Uterus (tissue), 4 donors: ENCODE measurements around the gene GDNF. TPM values are rescaled to one million over a fixed set of nuclear protein-coding genes. Genes with fewer than 3 reads are reported as not detected.

Experiments
- DNase-seq, 2 donors: peaks; one replicate each; pipeline ENCODE4 v3.0.0-alpha.2; 2019 to 2020
- H3K27ac ChIP-seq, 2 donors: fragments of 200-600 bp; sonication (generic); 1 replicate in 1 of 2; 2 replicates in 1 of 2; pipeline ENCODE4 v1.5.1; 2016 to 2018
- H3K27me3 ChIP-seq, 2 donors: fragments of 200-600 bp; sonication (generic); one replicate each; pipeline ENCODE4 v1.5.1; 2018 to 2019; ENCODE audit warnings: control low read depth in 1 of 2
- H3K36me3 ChIP-seq, 2 donors: fragments of 200-600 bp; sonication (generic); one replicate each; pipeline ENCODE4 v1.5.1; 2019; ENCODE audit warnings: control low read depth in 1 of 2
- H3K4me1 ChIP-seq, 2 donors: fragments of 200-600 bp; sonication (generic); one replicate each; pipeline ENCODE4 v1.5.1; 2018 to 2019; ENCODE audit warnings: control low read depth in 1 of 2
- H3K4me3 ChIP-seq, 2 donors: fragments of 200-600 bp; sonication (generic); 1 replicate in 1 of 2; 2 replicates in 1 of 2; pipeline ENCODE4 v1.5.1; 2018 to 2019; ENCODE audit warnings: mild to moderate bottlenecking in 1 of 2
- H3K9me3 ChIP-seq, 2 donors: fragments of 200-600 bp; sonication (generic); one replicate each; pipeline ENCODE4 v1.5.1; 2019; ENCODE audit warnings: control low read depth in 1 of 2
- CTCF ChIP-seq, 4 experiments: fragments of 200-600 bp in 2 of 4; fragments of 450-650 bp in 2 of 4; sonication (generic) in 2 of 4; IDR thresholded peaks; one replicate each; pipeline ENCODE4 v1.5.1; 2016 to 2019; ENCODE audit warnings: antibody characterized with exemption in 4 of 4, mild to moderate bottlenecking in 2 of 4, moderate library complexity in 1 of 4
- POLR2A ChIP-seq, 2 donors: fragments of 450-650 bp; IDR thresholded peaks; one replicate each; pipeline ENCODE4 v1.6.1; 2016; ENCODE audit warnings: antibody characterized with exemption in 2 of 2, mild to moderate bottlenecking in 1 of 2, moderate library complexity in 1 of 2
- intact Hi-C: fragments of 100-400 bp; cut with DNase I; formaldehyde crosslinking; loops from one replicate; pipeline ENCODE4 v1.15.1; 2023; ENCODE audit warnings: low total_unique reads
- total RNA-seq, 4 donors: library from RNA; depleted of rRNA in 3 of 4; stranded (reverse); fragments of >200 nt in 3 of 4; gene quantifications; one replicate each; pipeline versions ENCODE4 v1.1.0 to v1.2.4, GENCODE V29; 2014 to 2023
- donor health status: DM: yes; HTN: yes; CAD: no.

The GDNF gene
- total RNA-seq, 4 donors from 2014 or later: 0.77 to 1.0 (median 0.85) TPM; not detected in 1

- Histone ChIP-seq H3K36me3 (no peaks in the 10 kb centered on the region), H3K4me3 (peak overlapping the region in 1 of 2 donors; percentile 17), H3K27me3 (no peaks in the 10 kb centered on the region), H3K4me1 (peaks cover 0 to 4% of the 10 kb centered on the region in 2 donors), H3K27ac (peak overlapping the region; percentile 12 to 34), H3K9me3 (no peaks in the 10 kb centered on the region)
- TF ChIP-seq CTCF (IDR thresholded peaks at IDR 0.05) (no peak), POLR2A (IDR thresholded peaks at IDR 0.05) (no peak)
- DNase-seq: no peak
- intact Hi-C loops: no loop called here
These were observed 5.9 kb downstream of the GDNF start for GRCh38 chr5:37833990-37834389.

GRCh38 chr5:37831821-37832534 is 7.9 kb downstream of the GDNF start:
- TF ChIP-seq POLR2A (IDR thresholded peaks at IDR 0.05) (no peak), CTCF (IDR thresholded peaks at IDR 0.05) (no peak)
- DNase-seq: no peak
- Histone ChIP-seq H3K27ac (no peak overlapping the region), H3K27me3 (no peaks in the 10 kb centered on the region), H3K36me3 (no peaks in the 10 kb centered on the region), H3K9me3 (no peaks in the 10 kb centered on the region), H3K4me1 (peaks cover 0 to 4% of the 10 kb centered on the region in 2 donors), H3K4me3 (no peak overlapping the region)
- intact Hi-C loops: no loop called here

- TF ChIP-seq POLR2A (IDR thresholded peaks at IDR 0.05) (no peak), CTCF (IDR thresholded peaks at IDR 0.05) (no peak)
- H3K27me3 ChIP-seq: no peaks in the 10 kb centered on the region
- DNase-seq: no peak
- no peaks in the 10 kb centered on the region for H3K9me3 ChIP-seq
- intact Hi-C loops: no loop called here
- H3K36me3 ChIP-seq: no peaks in the 10 kb centered on the region
- no peak overlapping the region for H3K4me3 ChIP-seq
- H3K4me1 ChIP-seq: peaks cover 0 to 4% of the 10 kb centered on the region in 2 donors
- H3K27ac ChIP-seq: no peak overlapping the region
These were observed 9.5 kb downstream of the GDNF start for GRCh38 chr5:37830348-37830747.

GRCh38 chr5:37825334-37825915 is 14.4 kb downstream of the GDNF start:
- Histone ChIP-seq H3K9me3 (no peaks in the 10 kb centered on the region), H3K4me1 (no peaks in the 10 kb centered on the region), H3K4me3 (no peak overlapping the region), H3K27me3 (no peaks in the 10 kb centered on the region), H3K27ac (no peak overlapping the region), H3K36me3 (no peaks in the 10 kb centered on the region)
- no peak for DNase-seq
- TF ChIP-seq CTCF (IDR thresholded peaks at IDR 0.05) (no peak), POLR2A (IDR thresholded peaks at IDR 0.05) (no peak)
- intact Hi-C loops: no loop called here

- intact Hi-C loops: no loop called here
- no peak for DNase-seq
- Histone ChIP-seq H3K27ac (no peak overlapping the region), H3K9me3 (no peaks in the 10 kb centered on the region), H3K4me1 (no peaks in the 10 kb centered on the region), H3K36me3 (no peaks in the 10 kb centered on the region), H3K27me3 (no peaks in the 10 kb centered on the region), H3K4me3 (no peak overlapping the region)
- TF ChIP-seq POLR2A (IDR thresholded peaks at IDR 0.05) (no peak), CTCF (IDR thresholded peaks at IDR 0.05) (no peak)
These were observed 16.2 kb downstream of the GDNF start for GRCh38 chr5:37823433-37824152.
